K562 (cell line): Measurements from ENCODE around the gene C1RL. TPM values are rescaled to one million over a fixed set of nuclear protein-coding genes. Genes with fewer than 3 reads are reported as not detected.

Source experiments
- ATAC-seq: fragments of 200-7000 bp; cut with Tn5 transposase; 3 replicates; pipeline ENCODE4 v1.9.1; 2020; ENCODE audit warnings: moderate library complexity
- BruUV-seq: library from RNA; stranded (reverse); fragments of 400-500 nt; replicated peaks from 2 replicates; lab custom pipeline; 2021; lab: Mats Ljungman, UMichigan
- CTCF ChIA-PET: fragments of 300-600 bp; formaldehyde crosslinking; extraction: SDS; loops from one replicate; lab custom pipeline; 2021; ENCODE audit warnings: low intra/inter-chr PET ratio; lab: Yijun Ruan, JAX
- POLR2A ChIA-PET: fragments of 300-600, 350-650 bp; sonication (Branson Sonifier 250); formaldehyde crosslinking; extraction: SDS; loops from one replicate; lab custom pipeline; 2021; ENCODE audit warnings: antibody characterized with exemption, inconsistent platforms; lab: Yijun Ruan, JAX
- DNase-seq, 4 experiments: peaks; one replicate each; pipeline versions ENCODE4 v3.0.0 to v3.0.0-alpha.2; 2011 to 2018; ENCODE audit warnings: low spot score in 3 of 4, mixed read lengths in 3 of 4; ENCODE audit errors: extremely low read depth in 1 of 4
- FAIRE-seq: peaks from 2 replicates; lab custom pipeline; 2011; peaks lifted over from hg19 to GRCh38; lab: Jason Lieb, UNC
- H2AFZ ChIP-seq: 2 replicates; pipeline ENCODE4 v1.6.0; 2011; ENCODE audit warnings: low read depth, low read length, control low read depth, inconsistent platforms
- H3K27ac ChIP-seq: fragments of 200-600 bp; 3 replicates; pipeline ENCODE4 v1.8.0; 2011; ENCODE audit warnings: low read depth, mild to moderate bottlenecking, control low read depth, inconsistent platforms, low read length, moderate library complexity, mixed read lengths; ENCODE audit errors: extremely low read depth
- H3K27me3 ChIP-seq, 2 experiments: fragments of 300-600 bp in 1 of 2; 2 replicates in 1 of 2; 3 replicates in 1 of 2; pipeline versions ENCODE4 v1.6.0 to v1.8.0; 2011; ENCODE audit warnings: inconsistent platforms in 2 of 2, low read length in 2 of 2, mild to moderate bottlenecking in 1 of 2, mixed read lengths in 1 of 2, moderate library complexity in 1 of 2; ENCODE audit not compliant: control insufficient read depth in 2 of 2, insufficient read depth in 2 of 2
- H3K36me3 ChIP-seq: fragments of 300-600 bp; 3 replicates; pipeline ENCODE4 v1.8.0; 2011; ENCODE audit warnings: mild to moderate bottlenecking, low read length, inconsistent platforms; ENCODE audit not compliant: control insufficient read depth, insufficient read depth
- H3K4me1 ChIP-seq, 2 experiments: fragments of 200-600 bp in 1 of 2; replicated peaks in 1 of 2; 2 replicates in 1 of 2; 3 replicates in 1 of 2; pipeline versions ENCODE4 v1.5.1 to v1.8.0; 2011; ENCODE audit warnings: inconsistent platforms in 2 of 2, low read length in 2 of 2, mild to moderate bottlenecking in 1 of 2, mixed read lengths in 1 of 2, moderate library complexity in 1 of 2; ENCODE audit not compliant: control insufficient read depth in 2 of 2, insufficient read depth in 2 of 2
- H3K4me2 ChIP-seq: 2 replicates; pipeline ENCODE4 v1.6.1; 2011; ENCODE audit warnings: low read length, control low read depth, inconsistent platforms, mixed read lengths; ENCODE audit not compliant: insufficient read depth
- H3K4me3 ChIP-seq: fragments of 200-600 bp; sonication (generic), shearing (Covaris generic); 2 replicates; pipeline ENCODE4 v1.5.1; 2016; ENCODE audit warnings: control low read depth, inconsistent platforms
- H3K79me2 ChIP-seq: fragments of 200-600 bp; 3 replicates; pipeline ENCODE4 v1.8.0; 2011; ENCODE audit warnings: low read length, inconsistent platforms; ENCODE audit not compliant: control insufficient read depth, insufficient read depth
- H3K9ac ChIP-seq, 2 experiments: 2 replicates each; pipeline versions ENCODE4 v1.6.0 to v1.6.1; 2011; ENCODE audit warnings: low read depth in 2 of 2, low read length in 2 of 2, control low read depth in 1 of 2, inconsistent platforms in 1 of 2, mild to moderate bottlenecking in 1 of 2, mixed read lengths in 1 of 2; ENCODE audit not compliant: insufficient read depth in 1 of 2
- H3K9me1 ChIP-seq: one replicate; pipeline ENCODE4 v1.6.0; 2011; ENCODE audit warnings: inconsistent platforms, mild to moderate bottlenecking, low read length, moderate library complexity; ENCODE audit not compliant: control insufficient read depth, insufficient read depth
- H3K9me3 ChIP-seq: replicated peaks from 2 replicates; pipeline ENCODE4 v1.5.1; 2011; ENCODE audit warnings: low read depth, low read length, inconsistent platforms; ENCODE audit not compliant: control insufficient read depth, insufficient read depth
- H4K20me1 ChIP-seq: replicated peaks from 2 replicates; pipeline ENCODE4 v1.6.1; 2011; ENCODE audit warnings: low read length, inconsistent platforms, mixed read lengths; ENCODE audit not compliant: control insufficient read depth, insufficient read depth
- ATF3 ChIP-seq, 2 experiments: fragments of 450-650 bp in 1 of 2; sonication (generic) in 1 of 2; formaldehyde crosslinking in 1 of 2; IDR thresholded peaks in 1 of 2; conservative IDR thresholded peaks in 1 of 2; 2 replicates each; pipeline versions ENCODE4 v1.6.1 to v1.8.1; 2016 to 2023; ENCODE audit warnings: mild to moderate bottlenecking in 2 of 2, moderate library complexity in 2 of 2, inconsistent platforms in 1 of 2, missing genetic modification reagents in 1 of 2
- EZH2 ChIP-seq: IDR thresholded peaks from 2 replicates; pipeline ENCODE4 v1.6.1; 2012; ENCODE audit warnings: low read depth, mild to moderate bottlenecking, inconsistent platforms, low read length, borderline replicate concordance
- HDGF ChIP-seq: fragments of 450-650 bp; IDR thresholded peaks from 2 replicates; pipeline ENCODE4 v1.6.1; 2016
- HNRNPL ChIP-seq: fragments of 200-400 bp; formaldehyde crosslinking; IDR thresholded peaks from 2 replicates; pipeline ENCODE4 v1.6.1; 2017; ENCODE audit warnings: low read depth, mild to moderate bottlenecking, low read length
- OTX1 ChIP-seq: fragments of 450-650 bp; formaldehyde crosslinking; IDR thresholded peaks from 2 replicates; pipeline ENCODE4 v1.4.0; 2022; ENCODE audit warnings: mild to moderate bottlenecking
- ZBTB7A ChIP-seq: IDR thresholded peaks from 2 replicates; pipeline ENCODE4 v1.6.1; 2011; ENCODE audit warnings: low read depth, mild to moderate bottlenecking, low read length, moderate library complexity, borderline replicate concordance; ENCODE audit not compliant: control insufficient read depth
- ZNF217 ChIP-seq: sonication (generic); formaldehyde crosslinking; IDR thresholded peaks from 2 replicates; pipeline ENCODE4 v1.8.0; 2022; ENCODE audit warnings: mild to moderate bottlenecking, missing genetic modification reagents
- ZNF398 ChIP-seq: fragments of 250-450 bp; sonication (Bioruptor Pico); IDR thresholded peaks from 2 replicates; pipeline ENCODE4 v1.8.0; 2021; ENCODE audit warnings: moderate library complexity, mild to moderate bottlenecking, inconsistent platforms
- ZNF778 ChIP-seq: fragments of 450-650 bp; formaldehyde crosslinking; IDR thresholded peaks from 2 replicates; pipeline ENCODE4 v1.4.0; 2020; ENCODE audit warnings: mild to moderate bottlenecking, moderate library complexity
- WGBS: fragments of 100-300 bp; shearing (Covaris generic); methylation state at CpG from one replicate; pipeline ENCODE4 v1.1.6; 2016; ENCODE audit warnings: low coverage, mixed read lengths; ENCODE audit not compliant: insufficient coverage; ENCODE audit errors: missing lambda C conversion rate; 5-methylcytosine and 5-hydroxymethylcytosine counted together
- in situ Hi-C: fragments of 300-500 bp; cut with MboI; formaldehyde crosslinking; loops from 4 replicates; pipeline ENCODE4 v1.15.0; 2018; ENCODE audit warnings: inconsistent platforms, mixed read lengths
- intact Hi-C: fragments of 100-400 bp; cut with micrococcal nuclease; formaldehyde crosslinking; loops from 2 replicates; pipeline ENCODE4 v1.14.2; 2022
- polyA plus RNA-seq, 8 experiments: library from polyadenylated mRNA; depleted of rRNA in 4 of 8; stranded (reverse) in 5 of 8; unstranded in 3 of 8; fragments of >200 nt; fragmentation: Nextera tagmentation in 2 of 8; fragmentation: Illumina TruSeq in 1 of 8; extraction: Ambion mirVana in 2 of 8; extraction: Trizol in 1 of 8; gene quantifications; 2 replicates each; pipeline versions ENCODE4 v1.2.1 to v1.2.3, GENCODE V29; 2011 to 2014; ENCODE audit warnings: inconsistent platforms in 1 of 8, missing spikeins in 1 of 8
- total RNA-seq, 7 experiments: library from RNA; depleted of rRNA in 6 of 7; stranded (reverse); fragments of >200 nt in 6 of 7; fragmentation: Illumina TruSeq in 2 of 7; extraction: Trizol in 2 of 7; gene quantifications; 2 replicates each; pipeline versions ENCODE4 v1.2.1 to v1.2.3, GENCODE V29; 2011 to 2021; ENCODE audit warnings: low replicate concordance in 1 of 7
- TF ChIP-seq, protein P1 (sequence below), 2 experiments: fragments of 450-650 bp; IDR thresholded peaks; 2 replicates each; pipeline ENCODE4 v1.6.1; 2016
- TF ChIP-seq, protein P2 (sequence below): sonication (generic); formaldehyde crosslinking; IDR thresholded peaks from 2 replicates; pipeline ENCODE4 v1.8.0; 2022; ENCODE audit warnings: mild to moderate bottlenecking, low read depth, missing genetic modification reagents

Gene C1RL
- total and polyA plus RNA-seq, 9 of the 15 experiments (the other 6 are each of a cell fraction or from before 2014, with no cell fraction given): 1.4 to 10.7 (median 8.0) TPM

DNA sequence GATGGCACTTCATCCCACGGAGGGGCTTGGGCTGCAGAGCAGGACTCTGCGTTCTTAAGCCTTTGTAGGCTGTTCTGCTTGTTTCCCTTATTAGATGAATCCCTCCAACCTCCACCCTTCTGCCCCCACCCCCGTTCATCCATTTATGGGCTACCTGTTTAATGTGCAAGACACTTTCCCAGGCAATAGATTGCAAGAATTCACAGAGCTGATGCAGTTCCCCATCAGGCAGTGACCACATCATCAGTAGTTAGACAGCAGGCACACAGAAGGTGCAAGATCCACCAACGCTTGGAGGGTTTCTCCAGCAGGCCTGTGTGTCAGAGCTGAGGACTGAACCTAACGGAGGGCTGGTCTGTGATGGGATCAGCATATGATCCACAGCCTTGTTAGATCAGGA is 15.5 kb downstream of the C1RL start (continued):
- TF ChIP-seq ZNF217 (CRISPR knock-in tag): no peak
- no peak for TF ChIP-seq ZNF398 (CRISPR knock-in tag)
- TF ChIP-seq HNRNPL: no peak
- TF ChIP-seq ZNF778 (CRISPR knock-in tag): no peak
- TF ChIP-seq ZBTB7A: no peak
- TF ChIP-seq, protein P1, sequence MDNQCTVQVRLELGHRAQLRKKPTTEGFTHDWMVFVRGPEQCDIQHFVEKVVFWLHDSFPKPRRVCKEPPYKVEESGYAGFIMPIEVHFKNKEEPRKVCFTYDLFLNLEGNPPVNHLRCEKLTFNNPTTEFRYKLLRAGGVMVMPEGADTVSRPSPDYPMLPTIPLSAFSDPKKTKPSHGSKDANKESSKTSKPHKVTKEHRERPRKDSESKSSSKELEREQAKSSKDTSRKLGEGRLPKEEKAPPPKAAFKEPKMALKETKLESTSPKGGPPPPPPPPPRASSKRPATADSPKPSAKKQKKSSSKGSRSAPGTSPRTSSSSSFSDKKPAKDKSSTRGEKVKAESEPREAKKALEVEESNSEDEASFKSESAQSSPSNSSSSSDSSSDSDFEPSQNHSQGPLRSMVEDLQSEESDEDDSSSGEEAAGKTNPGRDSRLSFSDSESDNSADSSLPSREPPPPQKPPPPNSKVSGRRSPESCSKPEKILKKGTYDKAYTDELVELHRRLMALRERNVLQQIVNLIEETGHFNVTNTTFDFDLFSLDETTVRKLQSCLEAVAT (IDR thresholded peaks at IDR 0.05): no peak

DNA sequence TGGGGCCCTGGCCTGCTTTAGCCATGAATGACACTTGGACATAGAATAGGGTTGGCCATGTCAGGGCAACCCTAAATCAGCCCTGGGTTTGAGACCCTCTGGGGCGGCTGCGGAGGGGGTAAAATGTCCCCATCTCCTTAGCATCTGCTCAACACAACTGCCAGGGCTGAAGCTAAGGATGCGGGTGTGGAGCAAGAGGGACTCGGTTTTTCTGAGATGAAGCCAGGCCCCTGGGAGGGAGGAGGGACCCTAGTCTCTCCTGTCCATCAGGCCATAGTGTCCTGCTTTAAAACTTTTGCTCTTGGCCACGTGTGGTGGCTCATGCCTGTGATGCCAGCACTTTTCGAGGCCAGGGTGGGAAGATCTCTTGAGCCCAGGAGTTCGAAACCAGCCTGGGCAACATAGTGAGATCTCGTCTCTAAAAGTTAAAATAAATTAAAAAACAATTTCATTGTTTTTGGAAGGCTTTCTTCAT is 16.0 kb downstream of the C1RL start:
- ChIA-PET POLR2A (interaction anchor here (0.6 to 2.1 kb wide), 3 partner anchors 15 to 148 kb away, joined by 3 to 8 read pairs (median 6); no protein-coding TSS in a partner anchor), CTCF (interaction anchor here (0.6 to 1.5 kb wide), 4 partner anchors 9 to 148 kb away, joined by 3 to 7 read pairs (median 4); partner anchors contain the start of genes C12orf57 and C1S)
- intact Hi-C loops (loop anchor here (2.0 kb wide), 2 partner anchors 16 to 32 kb away; partner anchors contain the start of genes C1RL and C1S), in situ Hi-C loops (no loop called here)
- WGBS: 41% methylated on average over 4 of the region's 8 CpGs
- Histone ChIP-seq H3K36me3 (no peaks in the 10 kb centered on the region), H3K27me3 (no peaks in the 10 kb centered on the region; a peak in 1 of 5 replicates), H3K27ac (no peak overlapping the region), H3K4me1 (peaks cover 6 to 24% of the 10 kb centered on the region in 2 experiments; a peak in 3 of 5 replicates), H3K9ac (no peak overlapping the region), H3K4me3 (no peak overlapping the region), H4K20me1 (no peaks in the 10 kb centered on the region), H2AFZ (no peak overlapping the region), H3K9me1 (no peaks in the 10 kb centered on the region), H3K79me2 (no peaks in the 10 kb centered on the region), H3K9me3 (no peaks in the 10 kb centered on the region), H3K4me2 (no peak overlapping the region)
- DNase-seq: no peak
- FAIRE-seq: no peak
- ATAC-seq: no peak; the same call in 2 of the 3 replicates
- no TSS peak for BruUV-seq
- TF ChIP-seq, protein P2, sequence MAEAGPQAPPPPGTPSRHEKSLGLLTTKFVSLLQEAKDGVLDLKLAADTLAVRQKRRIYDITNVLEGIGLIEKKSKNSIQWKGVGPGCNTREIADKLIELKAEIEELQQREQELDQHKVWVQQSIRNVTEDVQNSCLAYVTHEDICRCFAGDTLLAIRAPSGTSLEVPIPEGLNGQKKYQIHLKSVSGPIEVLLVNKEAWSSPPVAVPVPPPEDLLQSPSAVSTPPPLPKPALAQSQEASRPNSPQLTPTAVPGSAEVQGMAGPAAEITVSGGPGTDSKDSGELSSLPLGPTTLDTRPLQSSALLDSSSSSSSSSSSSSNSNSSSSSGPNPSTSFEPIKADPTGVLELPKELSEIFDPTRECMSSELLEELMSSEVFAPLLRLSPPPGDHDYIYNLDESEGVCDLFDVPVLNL (CRISPR knock-in tag): no peak
- no peak for TF ChIP-seq OTX1 (CRISPR knock-in tag)
- TF ChIP-seq EZH2: no peak
- TF ChIP-seq HDGF: no peak
- TF ChIP-seq ATF3 (IDR thresholded peaks at IDR 0.05): no peak
- TF ChIP-seq ATF3 (CRISPR knock-in tag; conservative IDR thresholded peaks at IDR 0.05): no peak
